OCI-LY1 (cell line): ENCODE measurements around the gene ITGA6.

ENCODE experiments used
- CTCF ChIP-seq: fragments of 200-600 bp; sonication (generic), shearing (Covaris generic); IDR thresholded peaks from 2 replicates; pipeline ENCODE4 v1.5.1; 2017; ENCODE audit warnings: mild to moderate bottlenecking, antibody characterized with exemption, low read length, moderate library complexity, mixed read lengths
- EZH2 ChIP-seq: fragments of 200-600 bp; sonication (generic), shearing (Covaris generic); IDR thresholded peaks from 2 replicates; pipeline ENCODE4 v1.8.0; 2017; ENCODE audit warnings: borderline replicate concordance, mixed run types, mild to moderate bottlenecking, antibody characterized with exemption, low read length, moderate library complexity, mixed read lengths

DNA sequence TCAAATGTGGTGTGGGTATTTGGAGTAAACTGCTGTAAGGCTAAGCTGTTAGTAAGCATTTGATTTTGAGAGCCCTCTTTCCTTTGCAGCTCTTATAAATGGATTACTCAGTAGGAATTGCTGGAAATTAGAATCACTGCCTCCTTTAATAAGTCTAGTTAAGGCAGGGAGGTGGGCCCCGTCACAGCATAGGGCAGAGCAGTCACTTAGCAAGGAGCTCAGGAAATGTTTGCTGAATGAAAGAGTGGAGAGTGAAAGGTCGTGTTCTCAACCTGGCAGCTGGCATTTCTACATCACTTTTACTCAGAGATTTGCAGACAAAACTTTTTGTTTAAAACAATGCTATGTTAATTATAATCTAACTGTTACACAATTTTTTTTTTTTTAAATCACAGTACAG lies 25.5 kb downstream of the ITGA6 start:
- TF ChIP-seq EZH2, result no peak
- no peak for TF ChIP-seq CTCF
